MG63 (cell line): Measurements from ENCODE around the gene ADH4. TPM values are rescaled to one million over a fixed set of nuclear protein-coding genes. Genes with fewer than 3 reads are reported as not detected.
A peak's percentile ranks its signal among the peaks of the same experiment; 100 is the strongest.
"Not testable (repeated sequence)": the region's sequence is repeated elsewhere in the genome, so short reads cannot be mapped to it uniquely, and the experiment has no call there.

Source experiments
- DNase-seq: peaks from one replicate; pipeline ENCODE4 v3.0.0-alpha.2; 2020
- H3K27me3 ChIP-seq: fragments of 250-450 bp; sonication (Bioruptor Pico); 2 replicates; pipeline ENCODE4 v1.5.1; 2020; ENCODE audit warnings: mild to moderate bottlenecking, moderate library complexity
- H3K36me3 ChIP-seq: fragments of 250-450 bp; sonication (Bioruptor Pico); 2 replicates; pipeline ENCODE4 v1.5.1; 2020; ENCODE audit warnings: mild to moderate bottlenecking, moderate library complexity
- H3K4me3 ChIP-seq: fragments of 250-450 bp; sonication (Bioruptor Pico); 2 replicates; pipeline ENCODE4 v1.5.1; 2020; ENCODE audit warnings: mild to moderate bottlenecking, moderate library complexity
- H3K9me3 ChIP-seq: fragments of 250-450 bp; sonication (Bioruptor Pico); 2 replicates; pipeline ENCODE4 v1.5.1; 2020; ENCODE audit warnings: mild to moderate bottlenecking, moderate library complexity
- total RNA-seq: library from RNA; depleted of rRNA; stranded (reverse); fragments of >200 nt; shearing (Covaris generic); gene quantifications from 2 replicates; pipeline ENCODE4 v1.2.3, GENCODE V29; 2014; ENCODE audit warnings: low replicate concordance; rRNA removed

The ADH4 gene
- not detected in 2 replicates for total RNA-seq

- no peak for DNase-seq
- H3K36me3 ChIP-seq, result no peaks in the 10 kb centered on the region
- no peaks in the 10 kb centered on the region for H3K9me3 ChIP-seq
- H3K27me3 ChIP-seq, result no peaks in the 10 kb centered on the region
- no peak within 1 kb of the TSS for H3K4me3 ChIP-seq
These were observed at the start of gene ADH4 for GRCh38 chr4:99144070-99144469. TSS of gene ADH4 (minus strand) at chr4:99144297. CDS start at chr4:99144222, 75 bp downstream.

GRCh38 chr4:99190336-99190735 lies 46.2 kb upstream of the ADH4 start:
- Histone ChIP-seq H3K9me3 (no peaks in the 10 kb centered on the region), H3K36me3 (no peaks in the 10 kb centered on the region), H3K4me3 (no peak overlapping the region), H3K27me3 (no peaks in the 10 kb centered on the region)
- no peak for DNase-seq

- H3K27me3 ChIP-seq, DNase-seq, H3K9me3 ChIP-seq, H3K4me3 ChIP-seq, H3K36me3 ChIP-seq: not testable (repeated sequence)
These were observed 45.8 kb upstream of the ADH4 start for GRCh38 chr4:99189900-99190299.

- H3K4me3 ChIP-seq, result no peak overlapping the region
- no peak for DNase-seq
- no peaks in the 10 kb centered on the region for H3K27me3 ChIP-seq
- no peaks in the 10 kb centered on the region for H3K9me3 ChIP-seq
- no peaks in the 10 kb centered on the region for H3K36me3 ChIP-seq
These were observed 41.9 kb upstream of the ADH4 start for GRCh38 chr4:99186029-99186428.

GRCh38 chr4:99185581-99185980 lies 41.5 kb upstream of the ADH4 start:
- no peaks in the 10 kb centered on the region for H3K9me3 ChIP-seq
- no peak for DNase-seq
- H3K27me3 ChIP-seq, result no peaks in the 10 kb centered on the region
- H3K36me3 ChIP-seq, result no peaks in the 10 kb centered on the region
- no peak overlapping the region for H3K4me3 ChIP-seq

- no peaks in the 10 kb centered on the region for H3K27me3 ChIP-seq
- no peaks in the 10 kb centered on the region for H3K36me3 ChIP-seq
- DNase-seq, result peak; percentile 4
- H3K4me3 ChIP-seq, result no peak overlapping the region
- H3K9me3 ChIP-seq, result no peaks in the 10 kb centered on the region
These were observed 36.4 kb upstream of the ADH4 start for GRCh38 chr4:99180382-99181070.

GRCh38 chr4:99179626-99180025 lies 35.5 kb upstream of the ADH4 start:
- H3K4me3 ChIP-seq, result no peak overlapping the region
- H3K36me3 ChIP-seq, result no peaks in the 10 kb centered on the region
- H3K9me3 ChIP-seq, result no peaks in the 10 kb centered on the region
- no peaks in the 10 kb centered on the region for H3K27me3 ChIP-seq
- DNase-seq, result no peak

- no peak overlapping the region for H3K4me3 ChIP-seq
These were observed 35.1 kb upstream of the ADH4 start for GRCh38 chr4:99179178-99179577.

GRCh38 chr4:99166544-99166943 lies 22.4 kb upstream of the ADH4 start:
- H3K4me3 ChIP-seq, result no peak overlapping the region
- no peaks in the 10 kb centered on the region for H3K36me3 ChIP-seq
- no peaks in the 10 kb centered on the region for H3K9me3 ChIP-seq
- no peak for DNase-seq
- no peaks in the 10 kb centered on the region for H3K27me3 ChIP-seq

More at GRCh38 chr4:99179178-99179577, 35.1 kb upstream of the ADH4 start:
- no peaks in the 10 kb centered on the region for H3K27me3 ChIP-seq
- no peaks in the 10 kb centered on the region for H3K9me3 ChIP-seq
- no peaks in the 10 kb centered on the region for H3K36me3 ChIP-seq
- no peak for DNase-seq

- H3K4me3 ChIP-seq, result no peak overlapping the region
- no peaks in the 10 kb centered on the region for H3K27me3 ChIP-seq
- no peaks in the 10 kb centered on the region for H3K36me3 ChIP-seq
- no peaks in the 10 kb centered on the region for H3K9me3 ChIP-seq
- DNase-seq, result no peak
These were observed 21.9 kb upstream of the ADH4 start for GRCh38 chr4:99165978-99166377.

- Histone ChIP-seq H3K36me3 (no peaks in the 10 kb centered on the region), H3K27me3 (no peaks in the 10 kb centered on the region), H3K9me3 (no peaks in the 10 kb centered on the region), H3K4me3 (no peak overlapping the region)
- no peak for DNase-seq
These were observed 17.4 kb upstream of the ADH4 start for GRCh38 chr4:99161373-99162099.

GRCh38 chr4:99159699-99160098 lies 15.6 kb upstream of the ADH4 start:
- no peak for DNase-seq
- Histone ChIP-seq H3K27me3 (no peaks in the 10 kb centered on the region), H3K9me3 (no peaks in the 10 kb centered on the region), H3K36me3 (no peaks in the 10 kb centered on the region), H3K4me3 (no peak overlapping the region)

- Histone ChIP-seq H3K27me3 (no peaks in the 10 kb centered on the region), H3K9me3 (no peaks in the 10 kb centered on the region), H3K4me3 (no peak overlapping the region), H3K36me3 (no peaks in the 10 kb centered on the region)
- no peak for DNase-seq
These were observed 13.4 kb upstream of the ADH4 start for GRCh38 chr4:99157478-99157935.

- Histone ChIP-seq H3K36me3 (no peaks in the 10 kb centered on the region), H3K27me3 (no peaks in the 10 kb centered on the region), H3K9me3 (no peaks in the 10 kb centered on the region), H3K4me3 (no peak overlapping the region)
- DNase-seq, result no peak
These were observed 12.9 kb upstream of the ADH4 start for GRCh38 chr4:99156992-99157391.

GRCh38 chr4:99154658-99155342 lies 10.7 kb upstream of the ADH4 start:
- Histone ChIP-seq H3K4me3 (no peak overlapping the region), H3K27me3 (no peaks in the 10 kb centered on the region), H3K9me3 (no peaks in the 10 kb centered on the region), H3K36me3 (no peaks in the 10 kb centered on the region)
- no peak for DNase-seq

- DNase-seq, result no peak
These were observed 7.9 kb upstream of the ADH4 start for GRCh38 chr4:99151995-99152394.

GRCh38 chr4:99151452-99151851 lies 7.4 kb upstream of the ADH4 start:
- DNase-seq, result no peak
- no peaks in the 10 kb centered on the region for H3K9me3 ChIP-seq

More at GRCh38 chr4:99151995-99152394, 7.9 kb upstream of the ADH4 start:
- Histone ChIP-seq H3K9me3 (no peaks in the 10 kb centered on the region), H3K36me3 (no peaks in the 10 kb centered on the region), H3K4me3 (no peak overlapping the region), H3K27me3 (no peaks in the 10 kb centered on the region)

More at GRCh38 chr4:99151452-99151851, 7.4 kb upstream of the ADH4 start:
- Histone ChIP-seq H3K27me3 (no peaks in the 10 kb centered on the region), H3K36me3 (no peaks in the 10 kb centered on the region), H3K4me3 (no peak overlapping the region)
